GM19438 (cell line): ENCODE data around the gene YJEFN3.

Experiments
- ATAC-seq: cut with Tn5 transposase; IDR thresholded peaks from one replicate; pipeline ENCODE4 v1.9.1; 2021; ENCODE audit warnings: low read depth; ENCODE audit not compliant: unreplicated experiment

The YJEFN3 gene

GRCh38 chr19:19575411-19575810, 46.7 kb downstream of the YJEFN3 start:
- no peak for ATAC-seq

GRCh38 chr19:19578252-19578651, 49.5 kb downstream of the YJEFN3 start:
- ATAC-seq, result no peak

DNA sequence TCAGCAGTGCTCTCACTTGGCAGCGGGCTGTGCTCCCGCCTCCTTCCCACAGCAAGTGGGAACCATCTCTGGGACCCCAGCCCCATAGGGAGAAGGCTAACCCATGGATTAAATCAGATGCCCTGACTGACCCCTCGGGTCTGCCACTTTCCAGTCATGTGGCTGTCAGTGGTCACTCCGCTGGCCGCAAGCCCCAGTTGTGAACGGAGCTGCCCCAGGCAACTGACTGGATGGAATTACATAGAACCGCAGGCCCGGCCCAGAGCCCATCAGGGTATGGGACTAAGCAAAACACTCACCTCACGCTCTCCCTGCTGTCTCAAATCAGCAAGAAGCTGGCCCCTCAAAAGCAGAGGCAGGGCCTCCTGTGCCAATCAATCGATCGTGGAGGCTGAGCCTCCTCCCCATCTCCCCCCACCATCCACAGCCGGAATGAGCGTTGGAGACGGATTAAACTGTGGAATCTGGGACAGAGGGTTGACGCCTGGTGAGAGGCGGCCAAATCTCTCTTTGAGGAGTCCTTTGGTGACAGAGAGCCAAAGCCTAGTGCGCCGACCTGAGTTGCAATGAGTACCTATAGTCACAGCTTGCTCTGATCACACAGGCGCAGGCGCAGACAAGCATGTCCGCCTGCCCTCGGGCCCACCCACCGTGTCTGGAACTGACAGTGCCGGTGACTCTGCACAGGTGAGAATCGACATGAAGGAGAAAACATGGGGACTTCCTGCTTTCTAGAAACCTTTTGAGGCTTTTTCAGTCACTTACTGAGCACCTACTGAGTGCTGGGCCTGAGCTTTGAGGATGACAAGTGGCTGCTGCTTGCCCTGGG, 51.0 kb downstream of the YJEFN3 start:
- ATAC-seq, result no peak

- no peak for ATAC-seq
Observed at GRCh38 chr19:19580418-19580817, 51.7 kb downstream of the YJEFN3 start.

DNA sequence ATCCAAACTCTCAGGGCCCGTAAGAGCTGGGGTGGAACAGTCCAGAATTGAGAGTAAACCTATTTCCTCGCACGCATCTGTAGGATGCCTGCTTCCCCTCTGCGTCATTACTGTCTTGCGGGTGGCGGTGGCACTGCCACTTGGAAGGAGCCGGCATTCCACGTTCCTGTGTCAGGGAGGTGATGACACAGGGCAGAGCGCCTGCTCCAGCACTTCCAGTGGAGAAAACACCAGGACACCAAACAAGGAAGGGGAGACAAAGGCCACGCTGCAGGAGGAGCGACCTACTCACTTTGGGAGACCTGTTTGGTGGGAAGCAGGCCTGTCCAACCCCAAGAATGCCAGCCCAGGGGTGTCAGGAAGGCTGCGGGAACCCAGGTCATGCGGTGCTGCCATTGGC, 52.7 kb downstream of the YJEFN3 start:
- ATAC-seq, result no peak

DNA sequence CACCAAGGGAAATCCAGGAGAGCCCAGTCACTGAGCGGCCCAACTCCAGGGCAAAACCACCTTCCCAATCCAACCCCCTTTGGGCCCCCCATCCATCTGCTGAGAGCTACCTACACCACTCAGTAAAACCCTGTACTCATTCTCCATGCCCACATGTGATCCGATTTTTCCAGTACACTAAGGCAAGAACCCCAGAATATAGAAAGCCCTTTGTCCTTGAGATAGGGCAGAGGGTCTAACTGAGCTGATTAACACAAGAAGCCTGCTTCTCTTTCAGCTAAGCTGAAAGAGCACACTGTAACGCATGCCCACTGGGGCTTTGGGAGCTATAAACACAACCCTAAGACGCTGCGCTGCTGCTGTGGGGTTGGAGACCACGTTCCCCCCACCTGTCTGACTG, 53.8 kb downstream of the YJEFN3 start:
- no peak for ATAC-seq

- no peak for ATAC-seq
Observed at GRCh38 chr19:19584356-19584755, 55.6 kb downstream of the YJEFN3 start.
